Hematopoietic multipotent progenitor cell treated with erythropoietin and hydrocortisone succinate and interleukin-3 and kit ligand, for 17 days (in vitro differentiated cells): Measurements from ENCODE around the gene CCR3.

Experiments
- DNase-seq: peaks from one replicate; pipeline ENCODE4 v3.0.0-alpha.2; 2015; ENCODE audit warnings: low spot score

Gene CCR3

DNA sequence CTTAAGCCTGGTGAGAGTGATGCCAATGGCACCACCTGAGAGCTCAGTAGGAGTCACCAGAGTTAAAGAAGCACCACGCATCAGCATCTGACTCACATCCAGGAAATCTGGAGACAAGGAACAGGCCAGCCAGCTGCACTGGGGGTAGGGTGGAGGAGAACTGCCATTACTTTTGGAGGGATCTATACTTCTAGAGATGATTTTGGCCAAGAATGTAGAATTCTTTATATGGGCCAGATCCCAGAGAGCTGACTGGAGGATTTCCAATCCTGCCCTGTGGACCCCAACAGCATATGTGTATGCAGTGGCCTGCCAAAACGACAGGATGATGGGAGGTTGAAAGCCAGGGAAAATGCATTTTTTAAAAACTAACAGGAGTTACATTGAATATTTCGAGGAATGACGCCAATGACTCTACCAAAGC, 29.8 kb downstream of the CCR3 start:
- no peak for DNase-seq

DNA sequence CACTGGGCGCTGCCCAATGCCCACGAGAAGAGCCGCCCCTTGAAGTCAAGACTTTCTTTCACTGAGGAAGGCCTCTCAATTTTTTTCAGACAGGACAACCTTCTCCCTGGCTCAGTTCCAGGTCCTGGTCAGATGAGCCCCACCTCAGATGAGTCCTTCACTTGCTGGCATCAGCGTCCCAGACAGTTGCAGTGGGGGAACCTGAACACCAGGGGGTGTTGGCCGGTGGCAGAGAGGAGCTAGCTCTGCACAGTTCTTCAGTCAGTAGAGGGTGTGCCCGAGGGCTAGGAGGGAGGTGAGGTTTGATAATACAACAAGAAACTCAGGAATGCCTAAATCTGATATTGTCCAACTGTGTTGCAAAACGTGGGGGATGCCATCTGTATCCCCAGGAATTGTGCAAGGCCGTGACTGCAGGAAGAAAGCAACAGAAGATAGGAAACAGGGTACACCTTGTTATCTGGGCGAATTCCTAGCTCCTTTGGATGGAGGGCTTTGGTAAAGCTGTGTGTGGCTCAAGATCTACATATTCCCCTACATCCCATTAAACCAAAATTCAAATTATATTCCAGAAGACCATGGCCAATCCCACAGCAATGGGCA, 34.3 kb downstream of the CCR3 start:
- peak; percentile 61 for DNase-seq

DNA sequence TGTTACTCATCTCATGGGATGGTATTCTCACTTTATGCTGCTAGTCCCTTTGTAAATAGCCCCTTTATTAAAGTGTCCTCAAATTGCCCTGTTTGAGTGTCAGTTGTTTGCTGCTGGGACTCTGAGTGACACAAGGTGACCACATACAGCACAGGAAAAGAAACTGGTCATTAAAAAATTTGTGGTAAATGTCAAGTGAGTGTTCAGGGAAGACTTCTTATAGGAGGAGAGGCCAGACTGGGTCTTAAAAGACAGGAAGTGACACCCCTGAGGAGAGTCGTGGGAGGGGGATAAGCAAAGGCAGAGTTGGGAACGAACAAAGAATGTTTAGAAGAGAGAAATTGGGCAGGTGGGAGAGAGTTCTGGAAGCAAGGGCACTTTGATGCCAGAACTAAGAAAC, 35.2 kb downstream of the CCR3 start:
- no peak for DNase-seq

DNA sequence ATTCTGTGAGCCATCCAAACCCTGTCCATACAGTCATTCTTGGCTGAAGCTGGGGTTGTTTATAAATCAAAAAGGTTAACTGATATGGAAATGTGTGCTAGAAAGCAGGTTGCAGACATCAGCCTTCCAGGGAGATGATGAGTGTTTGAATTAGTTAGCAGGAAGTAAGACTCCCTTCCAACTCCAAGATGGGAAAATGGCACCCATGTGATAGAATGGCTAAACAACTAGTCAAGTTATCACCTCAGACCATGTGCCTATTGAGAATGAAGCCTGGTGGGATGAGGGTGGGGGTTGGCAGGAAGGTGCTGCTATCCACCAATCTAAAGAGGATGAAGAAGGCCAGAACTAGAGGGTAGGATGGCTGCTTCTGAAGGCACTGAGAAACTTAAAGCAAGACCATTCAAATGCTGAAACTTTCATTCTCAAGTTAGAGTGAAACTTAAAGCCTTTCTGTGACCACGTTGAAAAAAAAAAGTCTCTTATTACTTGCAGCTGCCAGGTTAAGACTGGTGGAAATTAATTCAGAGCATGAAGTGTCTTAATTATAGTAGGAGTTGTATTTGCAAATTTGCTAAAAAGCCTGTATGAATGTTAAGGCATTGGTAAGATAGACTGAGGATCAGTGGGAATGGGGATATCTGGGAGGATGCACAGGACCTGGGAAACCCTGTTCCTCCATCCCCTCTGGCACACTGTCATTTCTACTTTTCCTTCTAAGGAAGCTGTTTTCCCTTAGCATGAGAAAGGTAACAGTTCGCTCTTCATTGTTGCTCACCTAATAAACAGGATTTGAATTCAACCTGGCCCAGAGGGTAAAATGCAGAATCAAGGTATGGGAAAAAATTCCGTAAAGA, 36.8 kb downstream of the CCR3 start:
- no peak for DNase-seq

DNA sequence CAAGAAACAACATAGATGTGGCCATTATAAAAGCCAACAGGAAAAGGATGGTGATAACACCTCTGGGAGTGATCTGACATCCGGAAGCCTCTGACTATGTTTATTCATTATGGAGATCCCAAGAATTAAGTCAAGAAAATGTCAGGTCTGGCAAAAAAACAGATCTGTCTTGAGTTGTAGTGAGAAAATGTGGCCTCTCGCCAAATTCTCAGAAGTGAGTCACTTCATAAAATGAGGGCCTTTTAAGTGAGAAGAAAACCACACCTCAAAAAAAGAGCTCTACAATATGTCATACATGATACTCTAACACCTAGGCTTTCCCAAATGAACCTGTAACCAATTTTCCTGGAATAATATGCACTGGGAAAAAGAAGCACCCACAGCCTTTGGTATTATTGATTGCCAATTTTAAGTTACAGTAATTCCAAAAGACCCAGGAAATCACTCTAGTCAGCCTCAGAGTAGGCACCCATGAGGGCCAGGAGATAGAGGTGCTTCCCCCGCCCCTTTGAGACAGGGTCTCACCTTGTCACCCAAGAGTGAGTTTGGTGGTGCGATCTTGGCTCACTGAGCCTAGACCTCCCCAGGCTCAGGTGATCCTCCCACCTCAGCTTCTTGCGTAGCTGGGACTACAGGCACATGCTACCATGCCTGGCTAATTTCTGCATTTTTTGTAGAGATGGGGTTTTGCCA, 38.0 kb downstream of the CCR3 start:
- DNase-seq = no peak

DNA sequence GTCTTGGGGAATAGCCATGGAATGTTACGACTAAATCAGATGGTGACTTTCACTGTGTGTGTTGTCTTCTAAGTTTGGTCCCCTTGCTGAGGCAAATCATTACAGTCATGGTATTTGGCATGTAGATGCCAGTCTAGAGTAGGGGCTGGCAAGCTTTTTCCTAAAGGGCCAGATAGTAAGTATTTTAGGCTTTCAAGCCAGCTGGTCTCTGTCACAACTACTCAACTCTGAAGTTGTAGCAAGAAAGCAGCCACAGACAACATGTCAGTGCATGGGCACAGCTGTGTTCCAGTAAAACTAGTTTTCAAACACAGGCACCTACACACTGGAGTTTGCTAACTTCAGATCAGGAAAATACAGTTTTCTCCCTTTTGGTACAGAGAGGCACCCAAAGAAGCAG, 39.3 kb downstream of the CCR3 start:
- no peak for DNase-seq

DNA sequence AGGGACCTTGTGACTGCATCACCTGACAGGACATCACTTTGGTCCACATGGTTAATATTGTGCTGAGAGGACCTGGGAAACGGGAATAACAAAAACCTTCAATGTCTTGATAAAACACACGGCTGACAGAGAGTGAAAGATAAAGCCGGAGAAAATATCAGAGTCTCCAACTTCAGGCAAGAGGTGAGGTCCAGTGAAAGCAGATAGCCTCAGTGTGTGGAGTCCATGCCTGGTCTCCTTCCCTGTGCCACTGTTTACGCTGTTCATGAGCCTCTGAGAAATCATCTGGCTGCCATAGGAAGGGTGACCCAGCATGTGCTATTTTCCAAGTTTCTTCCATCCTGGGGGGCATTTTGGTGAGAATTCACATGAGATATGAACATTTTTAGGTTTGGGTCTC, 39.8 kb downstream of the CCR3 start:
- DNase-seq = no peak

DNA sequence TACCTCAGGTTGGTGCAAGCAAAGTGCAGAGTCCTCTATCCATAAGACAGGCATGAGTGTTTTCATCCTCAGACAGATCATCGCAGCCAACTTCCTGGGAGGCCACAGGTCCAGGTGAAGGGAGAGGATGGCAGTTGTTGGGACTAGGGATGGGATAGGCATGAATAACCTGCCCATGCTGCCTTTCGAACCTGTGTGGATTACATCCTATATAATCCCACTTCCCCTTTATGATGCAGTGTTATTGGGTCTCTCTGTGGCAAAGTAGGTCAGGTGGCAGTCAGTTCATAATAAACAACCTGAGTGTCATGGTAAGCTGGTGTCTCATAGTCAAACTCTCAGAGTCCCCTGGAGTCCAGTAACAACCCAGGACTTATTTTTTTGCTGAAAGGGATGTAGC, 40.4 kb downstream of the CCR3 start:
- DNase-seq = no peak

DNA sequence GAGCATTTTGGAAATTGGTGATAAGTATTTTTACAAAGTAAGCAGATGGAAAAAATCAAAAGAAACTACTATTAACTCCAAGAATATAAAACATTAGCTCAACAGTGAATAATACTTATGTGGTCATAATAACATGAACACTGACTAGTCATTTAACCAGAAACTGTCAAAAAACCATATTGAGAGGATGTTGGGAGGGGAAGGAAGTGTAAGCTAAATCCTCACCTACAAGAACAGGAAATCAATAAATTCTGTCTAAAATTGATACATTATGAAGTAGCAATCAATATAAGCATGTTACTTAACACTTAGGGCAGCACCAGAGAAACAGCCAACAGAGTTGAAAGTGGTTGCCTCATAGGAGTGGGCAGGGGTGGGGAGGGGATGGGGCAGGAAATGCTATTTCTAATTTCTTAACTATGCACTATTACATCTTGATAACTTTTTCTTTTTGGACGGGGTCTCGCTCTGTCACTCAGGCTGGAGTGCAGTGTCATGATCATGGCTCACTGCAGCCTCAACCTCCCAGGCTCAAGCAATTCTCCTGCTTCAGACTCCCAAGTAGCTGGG, 41.7 kb downstream of the CCR3 start:
- no peak for DNase-seq

DNA sequence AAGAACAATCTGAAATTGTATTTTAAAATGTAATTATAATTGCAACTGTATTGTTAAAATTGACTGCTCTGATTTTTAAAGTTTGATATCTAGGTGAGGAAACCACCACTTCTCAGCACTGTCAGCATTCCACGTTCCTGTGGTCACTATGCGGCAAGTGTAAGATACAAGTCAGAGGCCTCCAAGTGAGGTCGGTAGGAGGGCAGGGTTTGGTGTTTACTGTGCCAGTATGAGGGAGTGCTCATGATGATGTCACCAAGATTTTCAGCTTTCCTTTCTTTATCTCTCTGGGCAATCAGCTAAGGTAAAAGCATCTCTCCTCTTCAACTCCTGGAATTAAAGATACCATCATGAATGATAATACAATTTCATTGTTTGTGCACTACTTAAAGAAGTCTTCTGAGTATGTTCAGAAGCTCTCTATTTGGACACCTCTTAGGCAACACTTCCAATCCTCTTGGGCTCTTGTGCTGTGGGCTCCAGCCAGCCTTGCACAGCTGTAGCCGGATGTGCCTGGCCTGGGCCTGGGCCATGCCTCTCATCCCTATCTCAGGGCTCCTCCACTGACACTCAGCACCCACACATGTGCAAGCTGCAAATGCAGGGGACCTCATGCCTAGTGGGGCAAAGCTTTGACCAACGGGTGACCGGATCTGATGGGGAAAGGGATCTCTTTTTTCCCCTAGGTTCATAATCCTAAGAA, 42.9 kb downstream of the CCR3 start:
- DNase-seq = no peak

DNA sequence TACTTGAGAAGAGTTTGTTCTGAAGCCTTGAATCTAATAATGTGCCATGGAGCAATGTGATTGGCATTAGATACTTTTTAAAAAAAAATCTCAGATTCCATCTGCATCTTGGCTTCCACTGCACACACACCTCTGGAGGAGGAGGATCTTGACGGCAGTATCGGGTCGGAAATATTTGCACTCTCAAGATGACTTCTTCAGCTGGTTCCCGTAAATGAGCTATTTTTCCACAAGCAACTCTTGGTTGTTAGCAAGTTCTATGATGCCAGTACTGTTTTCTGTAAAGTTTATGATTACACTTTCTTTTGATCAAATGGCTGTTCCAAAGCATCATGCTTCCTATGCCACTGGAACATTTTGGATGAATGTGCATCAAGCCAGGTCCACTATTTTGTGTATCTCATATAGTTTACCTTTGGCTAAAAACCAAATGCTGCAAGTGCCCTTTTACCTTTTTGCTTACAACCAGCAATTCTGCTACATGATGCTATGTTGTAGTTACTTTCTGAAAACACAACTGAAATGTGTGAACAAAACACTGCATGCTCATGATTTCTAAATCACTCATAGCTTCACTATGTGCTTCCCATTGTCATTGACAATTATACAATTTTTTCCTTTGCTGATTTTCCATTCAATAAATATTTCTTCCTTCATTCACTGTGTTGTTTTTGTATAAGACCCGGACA, 43.8 kb downstream of the CCR3 start:
- DNase-seq = no peak

DNA sequence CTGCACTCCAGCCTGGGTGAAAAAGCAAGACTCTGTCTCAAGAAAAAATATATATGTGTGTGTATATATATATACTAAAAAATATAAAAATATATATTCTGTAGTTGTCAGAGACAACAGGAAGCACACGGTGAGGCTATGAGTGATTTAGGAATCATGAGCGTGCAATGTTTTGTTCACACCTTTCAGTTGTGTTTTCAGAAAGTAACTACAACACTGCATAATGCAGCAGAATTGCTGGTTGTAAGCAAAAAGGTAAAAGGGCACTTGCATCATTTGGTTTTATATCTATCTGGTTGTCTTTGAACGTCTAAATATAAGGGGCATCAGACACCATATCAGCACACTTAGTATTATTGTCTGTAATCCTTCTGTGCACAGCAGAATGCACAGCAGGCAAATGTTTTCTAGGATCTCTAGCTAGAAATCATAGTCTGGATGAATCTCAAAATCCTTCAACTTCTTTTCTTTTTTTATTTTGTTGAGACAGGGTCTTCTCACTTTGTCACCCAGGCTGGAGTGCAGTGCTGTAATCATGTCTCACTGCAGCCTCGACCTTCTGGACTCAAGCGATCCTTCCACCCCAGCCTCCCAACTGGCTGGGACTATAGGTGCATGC, 44.8 kb downstream of the CCR3 start:
- DNase-seq = no peak

DNA sequence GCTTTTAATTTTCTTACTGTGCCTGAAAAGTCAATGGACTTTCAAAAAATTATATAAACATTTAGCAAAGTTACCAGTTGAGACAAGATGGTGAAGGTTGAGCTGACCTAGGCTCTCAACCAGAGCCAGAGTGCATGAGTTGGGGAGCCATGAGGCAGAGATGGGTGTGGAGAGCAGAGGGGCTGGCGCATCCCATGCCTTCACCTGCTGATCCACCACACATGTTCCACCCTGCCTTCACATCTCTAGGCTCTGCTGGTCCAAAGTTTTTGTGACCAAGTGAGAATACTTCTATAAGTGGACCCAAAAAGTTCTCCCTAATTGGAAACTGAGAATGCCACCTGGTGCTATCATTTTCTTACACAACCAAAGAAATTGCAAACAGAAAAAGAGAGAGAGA, 47.3 kb downstream of the CCR3 start:
- DNase-seq = no peak

DNA sequence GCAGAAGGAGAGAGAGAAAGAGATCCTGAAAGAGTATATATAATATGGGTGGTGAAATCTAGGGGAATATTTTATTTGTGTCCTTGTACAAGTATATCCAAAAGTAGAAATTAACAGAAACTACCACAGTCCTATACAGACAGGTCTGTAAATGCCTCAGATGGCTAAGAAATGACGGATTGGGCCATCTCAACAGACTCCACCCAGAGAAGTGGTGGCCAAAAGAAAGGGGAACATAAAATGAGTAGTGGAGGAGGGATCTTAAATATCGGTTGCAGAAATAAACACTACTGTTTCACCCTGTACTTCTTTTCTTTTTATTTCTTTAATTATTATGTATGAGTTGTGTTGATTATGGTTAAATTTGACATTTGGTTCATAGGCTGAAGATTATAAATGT, 47.7 kb downstream of the CCR3 start:
- no peak for DNase-seq

DNA sequence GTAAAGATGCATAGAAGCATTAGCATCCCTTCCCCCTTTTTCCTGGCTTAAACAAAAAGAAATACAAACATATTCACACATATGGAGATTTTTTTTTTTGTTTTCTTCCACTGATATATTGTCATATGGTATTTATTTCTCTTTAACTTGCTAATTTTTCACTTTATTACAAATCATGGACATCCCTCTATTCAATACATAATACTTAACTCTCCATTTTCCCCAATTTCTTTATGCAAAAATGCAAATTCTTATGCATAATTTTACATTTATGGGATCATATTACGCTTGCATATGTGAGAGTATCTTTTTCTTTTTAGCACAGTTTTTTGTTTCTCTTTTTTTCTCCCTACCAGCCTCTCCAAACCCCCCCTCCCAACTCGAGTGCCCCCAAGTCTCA, 48.8 kb downstream of the CCR3 start:
- no peak for DNase-seq

DNA sequence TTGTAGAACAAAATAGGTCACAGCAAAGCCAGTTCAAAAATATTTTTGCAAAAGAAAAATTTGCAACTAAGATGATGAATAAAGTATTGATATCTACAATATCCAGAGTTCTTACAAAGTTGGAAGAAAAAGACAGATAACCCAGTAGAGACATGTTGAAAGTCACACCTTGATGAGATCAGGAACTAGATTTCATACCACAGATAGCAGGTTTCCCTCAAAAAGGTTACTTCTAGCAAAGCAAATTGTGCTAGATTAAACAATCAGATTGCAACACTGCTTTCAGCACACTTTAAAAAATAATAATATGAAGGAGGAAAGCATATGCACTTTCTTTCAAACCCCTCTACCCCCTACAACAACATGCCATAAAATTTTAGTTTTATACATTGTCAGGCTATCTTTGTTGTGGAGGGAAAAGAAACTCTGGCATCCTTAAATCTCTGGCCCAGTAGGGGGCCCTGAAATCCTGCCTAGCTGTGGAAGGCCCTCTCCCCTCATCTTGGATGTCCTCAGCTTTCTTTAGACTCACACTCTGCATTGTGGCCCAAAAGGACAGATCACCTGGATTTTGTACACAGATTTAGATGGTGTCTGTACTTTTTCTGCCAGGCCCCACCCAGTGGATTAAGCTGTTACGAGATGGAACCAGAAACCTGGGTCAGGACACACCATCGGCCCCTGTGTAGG, 50.9 kb downstream of the CCR3 start:
- DNase-seq = no peak

DNA sequence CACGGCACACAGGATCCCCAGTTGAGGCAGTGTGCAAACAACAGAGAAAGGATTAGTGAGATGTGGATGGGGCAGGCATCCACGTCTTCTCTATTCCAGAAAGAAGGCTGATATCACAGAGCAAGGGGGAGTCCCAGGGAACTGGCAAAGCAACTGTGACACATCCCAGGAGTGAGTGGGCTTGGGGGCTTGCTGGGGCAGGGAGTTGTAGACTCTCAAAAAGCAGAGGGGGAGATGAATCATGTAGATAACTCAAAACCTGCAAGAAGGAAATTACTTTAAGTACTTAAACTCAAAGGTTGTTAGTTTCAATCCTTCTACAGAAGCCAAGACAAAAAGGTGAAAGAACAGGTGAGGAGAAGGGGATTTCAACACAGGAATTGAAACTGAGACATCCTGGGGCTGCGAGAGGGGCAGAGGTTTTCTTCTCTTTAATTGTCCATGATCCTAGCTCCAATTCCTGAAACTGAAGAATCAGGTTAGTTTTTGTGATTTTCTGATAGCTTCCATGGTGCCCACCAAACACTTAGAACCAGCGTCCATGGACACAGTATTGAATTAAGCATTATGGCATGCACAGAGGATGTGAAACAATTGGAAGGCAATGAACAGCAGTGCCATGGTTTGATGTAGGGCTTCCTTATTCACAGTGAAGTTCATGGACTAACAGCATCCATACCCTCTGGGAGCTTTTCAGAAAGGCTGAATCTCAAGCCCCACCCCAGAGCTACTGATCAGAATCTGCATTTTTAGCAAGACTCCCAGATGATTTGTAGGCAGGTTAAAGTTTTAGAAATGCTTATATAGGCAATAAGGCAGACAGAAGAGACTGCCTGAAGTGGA, 52.0 kb downstream of the CCR3 start:
- no peak for DNase-seq

DNA sequence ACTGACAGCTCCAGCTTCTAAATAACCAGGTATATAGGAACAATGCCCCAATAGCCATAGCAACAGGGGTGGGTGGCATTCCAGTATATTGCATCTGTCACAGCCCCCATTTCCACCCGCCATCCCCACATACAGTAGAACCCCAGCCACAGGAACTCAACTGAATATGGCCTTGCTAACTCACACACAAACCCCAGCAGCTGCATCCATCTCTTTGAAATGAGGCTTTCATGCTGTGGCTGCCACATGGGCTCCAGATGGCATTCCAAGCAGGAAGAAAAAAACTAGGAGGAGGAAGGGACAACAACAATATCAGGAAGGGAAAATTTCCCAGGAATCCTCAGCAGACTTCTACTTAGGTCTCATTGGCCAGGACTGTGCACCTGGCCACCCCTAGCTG, 54.6 kb downstream of the CCR3 start:
- DNase-seq = no peak

DNA sequence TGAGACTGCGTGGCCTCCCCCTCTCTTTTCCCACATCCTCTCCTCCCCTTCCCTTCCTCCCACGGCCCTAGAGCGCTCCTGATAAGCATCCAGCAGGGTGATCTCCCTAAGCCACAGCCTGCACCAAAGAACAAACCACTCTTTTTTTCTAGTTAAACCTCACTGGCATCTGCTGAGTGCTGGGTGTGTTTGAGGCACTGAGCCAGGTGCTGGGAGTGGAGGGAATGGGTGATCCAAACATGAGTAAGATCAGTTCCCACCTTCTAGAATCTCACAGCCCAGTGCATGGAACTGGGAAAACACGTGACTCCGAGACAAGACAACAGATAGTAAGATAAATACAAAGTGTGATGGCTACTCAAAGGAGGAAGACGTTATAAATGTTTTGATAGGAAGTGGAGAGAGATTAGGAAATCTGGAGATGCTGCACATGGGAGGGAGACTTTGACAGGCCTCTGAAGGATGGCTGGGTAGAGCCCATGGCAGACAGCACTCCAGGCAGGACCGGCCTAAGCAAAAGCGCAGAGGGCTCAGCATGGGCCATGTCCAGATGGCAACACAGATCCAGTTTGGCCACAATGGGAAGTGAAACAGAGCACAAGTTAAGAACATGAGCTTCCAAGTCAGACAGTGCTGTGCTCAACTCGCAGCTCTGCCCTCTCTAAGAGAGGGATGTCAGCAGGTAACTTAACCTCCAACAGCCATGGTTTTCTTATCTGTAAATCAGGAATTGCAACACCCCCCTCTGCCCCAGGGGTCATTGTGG, 55.6 kb downstream of the CCR3 start:
- no peak for DNase-seq
